ENCODE data around the gene CA12.

GRCh38 chr15:63409179-63409578, 27.5 kb upstream of the CA12 start:
- no peak for TF ChIP-seq CTCF (IDR thresholded peaks at IDR 0.05)
- TF ChIP-seq POLR2A (IDR thresholded peaks at IDR 0.05) = no peak
- TF ChIP-seq POLR2AphosphoS5 (IDR thresholded peaks at IDR 0.05) = no peak

All from upper lobe of left lung (tissue), 4 donors.